MV-4-11 (cell line): ENCODE measurements around the gene MAP3K12.
A peak's percentile ranks its signal among the peaks of the same experiment; 100 is the strongest.
"Not testable (repeated sequence)": the region's sequence is repeated elsewhere in the genome, so short reads cannot be mapped to it uniquely, and the experiment has no call there.

ENCODE experiments used
- DNase-seq: peaks from one replicate; lab custom pipeline; 2025; lab: John Stamatoyannopoulos, UW

The MAP3K12 gene

GRCh38 chr12:53441040-53441833 lies 58.0 kb downstream of the MAP3K12 start, which contains the start of gene PRR13:
PRR13 (plus strand) TSS chr12:53441734; CDS start chr12:53442715, 981 bp downstream.
- peak; percentile 100 for DNase-seq

GRCh38 chr12:53439582-53439981 lies 59.7 kb downstream of the MAP3K12 start:
- not testable (repeated sequence) for DNase-seq

GRCh38 chr12:53435326-53435725 lies 63.9 kb downstream of the MAP3K12 start:
- DNase-seq: not testable (repeated sequence)

- DNase-seq: no peak
Observed at GRCh38 chr12:53431187-53431586, 68.1 kb downstream of the MAP3K12 start.

GRCh38 chr12:53430116-53430515 lies 69.1 kb downstream of the MAP3K12 start:
- no peak for DNase-seq
